Hematopoietic multipotent progenitor cell treated with erythropoietin and hydrocortisone succinate and interleukin-3 and kit ligand, for 6 days (in vitro differentiated cells): Measurements from ENCODE around the gene NCBP1.
"Not testable (repeated sequence)": the region's sequence is repeated elsewhere in the genome, so short reads cannot be mapped to it uniquely, and the experiment has no call there.

Experiments used
- DNase-seq: peaks from one replicate; pipeline ENCODE4 v3.0.0-alpha.2; 2015

Gene NCBP1

DNA sequence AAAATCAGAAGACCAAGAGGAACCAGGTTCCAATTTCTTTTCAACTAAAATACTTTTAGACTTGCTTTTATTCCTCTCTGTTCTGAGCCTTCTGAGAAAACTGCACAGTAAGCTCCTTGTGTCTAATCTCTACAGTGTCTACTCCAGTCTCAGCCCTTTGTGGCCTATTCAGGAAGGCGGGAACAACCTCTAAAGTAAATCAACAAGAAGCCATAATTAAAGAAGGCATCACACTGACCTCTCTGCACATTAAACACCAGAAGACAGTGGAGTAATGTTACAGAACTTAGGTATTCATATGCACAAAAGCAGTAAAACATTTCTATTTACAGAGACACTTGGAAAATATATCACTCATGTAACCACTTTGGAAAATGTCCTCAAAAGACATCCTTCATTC lies 48.6 kb downstream of the NCBP1 start:
- DNase-seq: no peak

DNA sequence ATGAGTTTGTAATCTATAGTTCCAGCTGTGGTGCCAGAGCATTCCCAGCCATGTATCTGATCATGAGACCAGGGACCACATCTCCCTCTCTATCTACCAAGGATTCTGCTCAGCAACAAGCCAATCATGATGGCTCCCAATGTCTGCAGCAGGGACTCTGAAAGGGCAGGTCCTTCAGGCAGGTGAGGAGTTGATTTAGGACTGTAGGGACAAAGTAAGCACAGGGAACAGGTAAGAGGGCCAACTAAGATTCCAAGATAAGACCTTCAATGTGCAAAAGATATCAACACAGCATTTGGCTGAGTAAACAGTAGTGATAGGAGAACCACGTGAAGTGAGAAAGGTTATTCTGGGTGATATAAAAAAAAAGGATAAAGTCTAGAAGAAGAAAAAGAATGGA lies 55.0 kb downstream of the NCBP1 start:
- DNase-seq: no peak

DNA sequence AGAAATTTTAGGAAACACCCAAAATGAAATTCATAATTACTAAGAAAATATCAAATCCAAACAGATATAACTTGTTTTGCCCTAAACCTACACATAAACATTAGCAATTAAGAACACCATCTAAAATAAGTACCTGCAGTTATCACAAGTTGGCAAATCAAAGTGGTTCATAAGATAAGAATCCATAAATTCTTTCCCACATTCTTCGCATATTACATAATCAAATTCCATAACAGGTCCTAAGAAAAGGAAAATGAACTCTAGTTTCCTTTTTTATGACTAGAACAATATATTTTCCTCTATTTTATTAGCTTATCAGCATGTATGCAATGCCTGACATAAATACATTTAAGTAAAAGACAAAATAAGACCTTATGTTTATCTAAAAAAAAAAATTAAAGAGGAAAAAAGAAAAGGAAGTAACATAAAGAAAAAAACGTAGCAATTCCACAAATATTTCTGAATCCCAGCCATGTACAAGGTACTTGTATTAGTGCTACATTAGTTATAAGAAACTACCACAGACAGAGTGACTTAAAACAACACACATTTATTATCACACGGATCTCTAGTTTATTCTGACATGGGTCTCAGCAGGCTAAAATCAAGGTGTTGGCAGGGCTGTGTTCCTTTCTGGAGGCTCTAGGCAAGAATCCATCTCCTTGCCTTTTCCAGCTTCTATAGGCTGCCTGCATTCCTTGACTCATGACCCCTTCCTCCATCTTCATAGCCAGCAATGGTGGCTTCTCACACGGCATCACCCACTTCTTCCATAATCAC lies 56.0 kb downstream of the NCBP1 start:
- no peak for DNase-seq

DNA sequence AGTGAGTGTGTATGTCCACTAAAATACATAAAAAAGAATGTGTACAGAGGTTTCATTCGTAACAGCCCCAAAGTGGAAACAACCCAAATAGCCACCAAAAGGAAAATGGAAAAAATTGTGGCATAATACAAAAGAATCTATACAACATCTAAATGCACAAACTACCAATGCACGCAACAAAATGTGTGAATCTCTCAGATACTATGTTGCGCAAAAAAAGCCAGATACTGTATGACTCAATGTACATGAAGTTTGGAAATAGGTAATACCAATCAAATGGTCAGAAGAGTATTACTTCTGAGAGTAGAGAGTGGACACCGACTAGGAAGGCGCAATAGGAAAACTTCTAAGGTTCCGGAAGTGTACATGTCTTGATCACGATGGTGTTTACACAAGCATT lies 61.1 kb downstream of the NCBP1 start:
- no peak for DNase-seq

DNA sequence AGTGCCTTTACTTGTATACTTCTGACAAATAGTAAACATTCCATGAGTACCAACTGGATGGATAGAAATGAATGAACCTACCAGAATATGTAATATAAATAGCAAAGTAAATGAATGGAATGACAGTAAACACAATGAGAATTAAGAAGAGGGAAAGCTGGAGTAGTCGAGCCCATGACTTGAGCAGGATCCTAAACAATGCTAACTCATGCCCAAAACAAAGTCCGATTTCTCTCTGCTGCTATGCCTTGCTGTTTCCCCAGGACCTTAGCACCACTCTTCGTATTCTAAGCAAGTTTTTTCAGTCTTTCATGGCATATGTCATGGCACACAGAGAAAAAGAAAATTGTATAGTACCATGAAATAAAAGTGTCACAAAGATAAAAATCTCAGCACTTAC lies 61.8 kb downstream of the NCBP1 start:
- no peak for DNase-seq

DNA sequence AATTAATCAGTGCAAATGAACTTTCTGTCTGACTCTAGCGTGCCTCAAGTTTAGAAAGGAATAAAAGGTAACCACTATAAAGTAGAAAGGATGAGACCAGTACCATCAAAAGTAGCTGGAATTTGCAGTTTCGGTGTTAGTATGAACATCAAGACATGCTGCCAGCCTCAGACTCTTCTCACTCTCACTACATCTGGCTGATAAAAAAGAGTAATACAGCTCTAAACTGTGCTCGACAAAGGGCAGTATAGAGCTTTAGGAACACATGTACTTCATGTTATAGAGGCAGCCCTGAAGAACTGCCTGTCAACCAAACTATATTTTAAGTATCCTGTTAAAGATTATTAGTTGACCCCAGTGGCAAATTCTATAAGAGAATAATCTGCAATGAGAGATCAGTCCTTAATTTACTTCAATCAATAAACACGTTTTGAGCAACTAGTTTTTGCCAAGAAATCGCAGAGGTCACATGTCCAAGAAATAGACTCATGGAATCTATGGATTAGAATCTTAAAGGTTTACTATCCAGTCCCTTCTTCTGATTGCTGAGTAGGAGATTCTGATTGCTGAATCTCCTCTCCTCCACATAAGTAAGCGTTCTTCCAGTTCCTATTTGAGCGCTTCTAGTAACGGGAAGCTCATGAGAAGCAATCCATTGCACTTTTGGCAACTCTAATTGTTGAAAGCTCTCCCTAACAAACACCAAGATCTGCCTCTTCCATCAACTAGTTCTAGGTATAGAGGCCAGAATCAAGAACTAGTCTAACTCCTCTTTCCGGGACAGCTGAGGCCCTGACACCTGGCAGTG lies 62.6 kb downstream of the NCBP1 start:
- DNase-seq: peak; percentile 20

DNA sequence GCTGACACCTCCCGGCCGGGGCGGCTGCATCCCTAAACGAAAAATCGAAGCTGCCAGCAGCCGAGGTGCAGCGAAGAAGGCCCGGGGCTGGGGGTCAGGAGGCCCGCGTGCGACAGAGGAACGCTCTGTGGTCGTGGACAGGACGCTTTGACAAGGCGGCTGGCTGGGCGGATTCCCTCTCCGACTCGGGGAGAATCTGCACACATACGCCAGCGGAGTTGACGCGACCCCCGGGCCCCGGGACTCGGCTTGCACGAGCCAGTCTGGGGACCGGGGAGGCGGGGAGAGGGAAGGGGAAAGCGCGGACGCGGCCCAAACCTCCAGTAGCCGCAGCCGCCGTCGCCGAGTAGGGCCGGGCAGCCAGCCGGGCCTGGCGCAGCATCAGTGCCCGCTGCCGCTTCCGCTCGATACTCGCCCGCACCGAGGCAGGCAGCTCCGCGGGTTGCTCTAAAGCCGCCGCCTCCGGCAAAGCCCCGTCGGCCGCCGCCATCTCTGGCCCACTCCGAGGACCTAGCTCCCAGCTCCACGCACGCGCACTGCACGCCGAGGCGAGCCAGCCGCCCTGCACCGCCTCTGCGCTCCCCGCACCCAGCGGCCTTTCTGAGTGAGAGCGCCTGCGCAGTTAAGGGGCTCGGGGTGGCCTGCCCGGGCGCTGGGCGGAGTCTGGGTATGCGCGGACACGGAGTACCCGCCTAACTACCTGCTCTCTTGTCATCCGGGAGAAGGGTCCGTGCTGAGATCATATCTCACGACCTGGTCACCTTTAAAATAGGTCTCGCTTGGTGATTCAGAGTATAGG lies 63.4 kb downstream of the NCBP1 start, which contains the start of gene XPA:
XPA (minus strand) TSS at position 538 of the 799 bp plus-strand sequence; CDS start at position 490, 48 bp downstream.
- peak; percentile 96 for DNase-seq

DNA sequence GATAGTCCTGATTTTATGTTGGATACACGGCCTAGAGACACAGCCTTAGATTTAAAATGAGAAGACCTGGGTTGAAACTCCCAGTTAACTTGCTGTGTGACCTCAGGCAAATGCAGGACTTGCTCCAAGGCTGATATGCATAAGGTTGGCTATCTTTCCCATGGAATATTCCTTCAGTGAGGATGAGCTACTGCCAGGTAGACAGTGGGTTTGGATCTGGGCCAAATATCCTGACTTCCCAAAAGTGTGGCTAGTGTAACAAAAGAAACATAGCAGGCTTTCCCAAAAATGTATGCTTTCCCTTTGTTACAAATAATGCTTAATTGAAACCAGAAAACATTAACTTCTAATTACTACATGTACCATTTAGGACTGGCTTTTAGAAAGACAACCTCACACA lies 64.2 kb downstream of the NCBP1 start:
- DNase-seq: no peak

DNA sequence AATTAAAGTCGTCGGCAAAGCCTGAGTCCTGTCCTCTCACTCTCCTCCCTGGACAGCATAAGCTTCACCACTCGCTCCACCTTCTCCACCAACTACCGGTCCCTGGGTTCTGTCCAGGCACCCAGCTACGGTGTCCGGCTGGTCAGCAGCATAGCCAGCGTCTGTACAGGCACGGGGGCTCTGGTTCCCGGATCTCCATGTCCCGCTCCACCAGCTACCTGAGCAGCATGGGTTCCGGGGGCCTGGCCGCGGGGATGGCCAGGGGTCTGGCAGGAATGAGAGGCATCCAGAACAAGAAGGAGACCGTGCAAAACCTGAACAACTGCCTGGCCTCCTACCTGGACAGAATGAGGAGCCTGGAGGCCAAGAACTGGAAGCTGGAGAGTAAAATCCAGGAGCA lies 65.2 kb downstream of the NCBP1 start:
- DNase-seq: no peak

DNA sequence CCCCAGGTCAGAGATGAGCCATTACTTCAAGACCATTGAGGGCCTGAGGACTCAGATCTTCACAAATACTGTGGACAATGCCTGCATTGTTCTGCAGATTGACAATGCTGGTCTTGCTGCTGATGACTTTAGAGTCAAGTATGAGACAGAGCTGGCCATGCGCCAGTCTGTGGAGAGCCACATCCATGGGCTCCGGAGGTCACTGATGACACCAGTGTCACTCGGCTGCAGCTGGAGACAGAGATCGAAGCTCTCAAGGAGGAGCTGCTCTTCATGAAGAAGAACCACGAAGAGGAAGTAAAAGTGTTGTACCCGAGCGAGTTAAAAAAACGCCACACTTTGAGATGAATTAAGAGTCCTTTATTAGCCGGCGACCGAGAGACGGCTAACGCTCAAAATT lies 65.7 kb downstream of the NCBP1 start:
- peak; percentile 26 for DNase-seq

DNA sequence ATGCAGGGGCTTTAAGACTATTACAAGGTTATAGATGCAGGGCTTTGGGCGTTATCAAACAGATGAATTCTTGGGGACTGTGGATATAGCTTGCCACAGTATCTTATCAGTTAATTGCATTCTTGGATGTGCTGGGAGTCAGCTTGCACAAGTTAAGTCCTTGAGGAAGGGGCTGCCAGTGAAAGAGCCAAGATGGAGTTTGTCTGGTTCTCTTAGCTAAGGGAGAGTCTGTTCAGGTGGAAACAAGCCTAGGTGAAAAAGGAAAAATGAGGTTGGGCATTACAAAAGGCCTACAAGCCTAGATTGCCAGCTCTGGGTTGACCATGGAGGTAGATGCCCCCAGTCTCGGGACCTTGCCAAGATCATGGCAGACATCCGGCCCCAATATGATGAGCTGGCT lies 66.2 kb downstream of the NCBP1 start:
- DNase-seq: not testable (repeated sequence)

DNA sequence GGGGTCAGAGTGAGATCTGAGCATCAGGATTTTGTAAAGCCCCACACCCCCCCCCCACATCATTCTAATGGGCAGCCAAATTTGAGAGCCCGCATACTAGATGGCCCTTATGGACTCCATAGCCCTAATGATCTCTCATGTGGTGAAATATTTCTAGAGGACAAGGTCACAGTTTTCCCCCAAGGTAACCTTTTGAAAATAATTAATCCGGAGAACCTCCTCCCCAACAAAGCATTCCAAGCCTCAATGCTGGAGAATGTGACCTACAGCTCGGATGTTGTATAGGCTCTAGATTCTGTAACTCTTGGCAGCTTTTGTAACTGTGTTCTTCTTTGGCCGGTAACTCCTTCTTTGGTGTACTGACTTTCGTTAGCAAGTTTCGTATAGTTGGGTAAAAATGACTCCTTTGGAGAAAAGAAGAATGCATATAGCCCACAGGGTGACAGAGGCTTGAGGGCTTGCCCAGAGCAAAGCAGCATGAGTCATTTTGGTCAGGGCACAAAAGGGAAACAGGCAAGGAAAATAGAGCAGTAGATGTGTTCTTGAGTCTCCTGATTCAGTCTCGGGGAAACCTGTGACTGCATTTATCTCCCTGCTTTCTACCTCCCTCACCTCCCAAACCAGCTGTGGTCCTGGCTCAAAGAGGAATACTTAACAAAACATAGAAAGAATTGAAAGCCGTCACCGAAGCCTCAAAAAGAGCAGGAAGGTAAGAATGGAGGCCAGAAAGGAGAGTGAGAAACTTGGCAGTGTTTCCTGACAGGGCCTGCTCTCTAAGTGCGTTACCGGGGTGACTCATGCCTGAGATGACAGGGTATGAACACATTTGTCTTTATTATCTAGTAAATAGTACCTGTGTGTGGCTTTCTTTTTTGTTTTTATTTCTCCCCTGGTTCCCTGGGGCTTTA lies 70.1 kb downstream of the NCBP1 start:
- DNase-seq: no peak

DNA sequence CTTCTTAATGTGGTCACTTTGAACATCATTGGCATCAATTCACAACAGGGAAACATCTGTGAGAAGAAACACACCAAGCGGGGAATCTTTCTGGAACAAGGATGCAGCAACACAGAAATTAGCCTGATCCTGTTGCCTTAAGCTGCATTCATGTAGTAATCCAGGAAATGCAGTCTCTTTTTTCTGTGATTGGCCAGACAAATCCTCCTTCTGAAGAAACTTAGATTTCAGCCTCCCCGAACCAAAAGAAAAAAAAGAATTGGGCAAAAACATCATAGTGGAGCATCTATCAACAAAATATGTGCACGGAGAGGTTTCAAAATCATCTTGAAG lies 70.7 kb downstream of the NCBP1 start:
- DNase-seq: no peak

DNA sequence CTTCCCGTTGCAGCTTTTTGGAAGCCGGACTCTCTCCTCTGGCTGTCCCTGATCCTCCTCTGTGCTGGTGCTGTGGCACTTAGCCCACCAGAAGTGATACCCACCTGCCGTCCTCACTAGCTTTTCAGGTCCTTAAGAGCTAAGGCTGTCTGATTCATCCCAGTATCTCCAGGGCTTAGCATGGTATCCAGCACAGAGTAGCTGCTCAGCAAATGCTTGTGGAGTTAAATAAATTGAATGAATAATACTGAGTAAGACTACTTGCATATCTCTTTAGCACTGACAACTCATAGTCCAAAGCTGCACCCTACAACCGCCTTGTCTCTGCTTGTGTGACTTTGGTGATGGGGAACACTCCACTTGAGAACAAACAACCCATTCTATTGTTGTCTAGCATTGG lies 71.2 kb downstream of the NCBP1 start:
- no peak for DNase-seq

DNA sequence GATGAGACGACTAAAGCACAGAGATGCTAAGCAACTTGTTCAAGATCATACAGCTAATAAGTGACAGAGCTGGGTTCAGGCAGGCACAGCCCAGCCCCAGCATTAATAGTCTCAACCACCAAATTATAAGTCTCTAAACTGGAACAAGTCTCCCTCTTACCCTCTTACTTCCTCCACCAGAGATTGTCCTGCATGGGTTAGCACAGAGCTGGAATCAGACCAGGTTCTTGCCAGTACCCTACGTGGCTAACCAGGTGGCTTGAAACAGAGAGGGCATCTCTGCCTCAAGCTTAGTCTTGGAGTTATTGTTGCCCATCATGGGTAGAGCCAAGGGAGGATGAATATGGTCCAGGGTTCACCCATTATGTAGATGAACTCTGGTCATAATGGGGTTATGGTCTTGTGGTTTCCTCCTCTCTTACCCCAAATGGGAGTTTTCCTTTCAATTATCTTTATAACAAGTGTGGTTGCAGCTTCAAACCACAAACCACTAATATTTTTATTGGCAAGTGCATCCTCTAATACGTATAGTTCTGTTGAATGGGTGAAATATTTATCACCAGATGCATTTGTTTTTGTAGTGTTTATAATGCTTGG lies 71.8 kb downstream of the NCBP1 start:
- peak; percentile 60 for DNase-seq

DNA sequence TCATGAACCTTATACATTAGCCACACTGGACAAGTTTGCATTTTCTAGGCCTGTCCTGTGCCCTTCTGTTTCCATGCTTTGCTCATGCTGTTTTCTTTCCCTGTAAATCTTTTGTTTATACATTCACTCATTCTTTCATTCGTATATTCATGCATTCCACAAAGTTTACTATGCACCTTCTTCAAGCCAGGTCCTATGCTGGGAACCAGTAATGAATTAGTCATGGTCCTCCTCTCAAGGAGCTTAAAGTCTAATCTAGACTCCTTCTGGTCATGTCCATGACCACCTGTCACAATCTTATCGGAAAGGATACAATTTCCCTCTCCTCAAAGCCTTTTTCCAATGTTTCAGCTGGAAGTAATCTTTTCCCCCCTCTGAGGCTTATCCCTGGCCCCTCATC lies 72.6 kb downstream of the NCBP1 start:
- no peak for DNase-seq

DNA sequence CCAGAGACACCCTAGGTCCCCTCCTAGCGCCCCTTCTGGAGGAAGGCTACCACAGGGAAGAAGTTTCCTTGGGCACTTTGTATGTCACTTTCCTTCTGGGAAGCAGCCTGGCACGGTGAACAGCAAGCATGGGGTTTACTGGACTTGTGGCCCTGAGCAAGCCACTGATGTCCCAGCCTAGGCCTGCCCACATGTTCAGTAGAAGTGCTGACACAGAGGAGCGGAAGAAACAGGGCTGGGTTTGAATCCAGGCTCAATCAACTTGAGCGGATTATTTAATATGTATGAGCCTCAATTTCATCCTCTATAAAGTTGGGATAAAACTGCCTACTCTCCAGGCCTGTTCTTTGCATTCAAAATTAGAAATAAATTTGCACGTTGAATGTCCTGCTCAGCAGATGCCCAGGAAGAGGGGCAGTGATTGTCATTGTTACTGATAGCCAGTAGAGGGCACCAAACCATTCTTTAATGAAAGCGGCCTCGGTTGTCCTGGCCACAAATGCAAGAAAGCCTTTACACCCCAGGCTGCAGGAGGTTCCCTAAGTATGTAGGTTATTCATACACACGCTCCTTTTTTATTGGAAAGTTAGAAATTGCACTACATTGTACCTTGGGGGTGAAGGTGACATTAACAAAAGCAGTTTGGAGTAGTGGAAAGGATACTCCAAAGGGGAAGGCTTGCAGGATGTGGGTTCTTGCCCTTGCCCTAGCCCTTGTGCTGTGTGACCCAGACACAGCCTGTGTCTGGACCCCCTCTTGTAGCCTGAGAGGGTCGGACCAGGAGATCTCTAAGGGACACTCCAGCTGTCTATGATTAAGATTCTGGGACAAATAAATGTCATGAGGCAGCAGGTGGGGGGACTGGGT lies 77.0 kb downstream of the NCBP1 start:
- DNase-seq: peak; percentile 91

DNA sequence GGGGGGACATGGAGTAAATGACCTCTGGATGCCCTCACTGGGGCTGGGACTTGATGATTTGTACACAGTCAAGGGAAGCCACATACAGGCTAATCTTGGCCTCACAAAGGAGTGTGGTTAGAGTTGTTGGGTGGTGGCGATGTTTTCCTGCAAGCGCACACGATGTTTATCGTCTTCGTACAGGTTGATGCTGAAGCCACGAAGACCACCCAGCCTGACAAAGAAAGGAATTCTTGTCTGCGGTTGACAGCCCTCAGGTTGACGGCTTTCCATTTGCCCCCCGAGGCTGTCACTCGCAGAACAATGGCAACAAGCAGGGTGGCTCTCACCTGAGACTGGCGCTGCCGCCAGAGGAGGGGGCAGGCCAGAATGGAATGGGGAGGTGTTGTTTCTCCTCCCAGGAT lies 77.6 kb downstream of the NCBP1 start:
- peak; percentile 72 for DNase-seq

DNA sequence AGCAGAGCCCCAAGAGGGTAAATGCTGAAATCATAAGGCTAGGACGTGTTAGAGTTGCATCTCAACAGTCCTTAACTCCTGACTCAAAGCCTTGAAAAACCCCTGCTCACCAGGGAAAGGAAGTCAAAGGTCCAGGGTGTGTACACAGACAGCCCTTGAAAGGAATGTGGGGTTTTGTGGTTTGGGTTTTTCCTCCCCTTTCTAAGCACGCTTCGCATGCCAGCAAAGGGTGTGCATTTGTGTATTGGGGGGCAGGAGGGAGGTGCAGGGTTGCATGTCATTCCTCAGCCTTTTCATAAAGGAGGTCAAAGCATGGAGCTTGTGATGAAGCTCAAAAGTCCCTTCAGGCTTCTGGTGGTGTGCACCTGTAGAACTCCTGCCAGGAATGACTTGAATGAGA lies 80.8 kb downstream of the NCBP1 start:
- DNase-seq: peak; percentile 19

DNA sequence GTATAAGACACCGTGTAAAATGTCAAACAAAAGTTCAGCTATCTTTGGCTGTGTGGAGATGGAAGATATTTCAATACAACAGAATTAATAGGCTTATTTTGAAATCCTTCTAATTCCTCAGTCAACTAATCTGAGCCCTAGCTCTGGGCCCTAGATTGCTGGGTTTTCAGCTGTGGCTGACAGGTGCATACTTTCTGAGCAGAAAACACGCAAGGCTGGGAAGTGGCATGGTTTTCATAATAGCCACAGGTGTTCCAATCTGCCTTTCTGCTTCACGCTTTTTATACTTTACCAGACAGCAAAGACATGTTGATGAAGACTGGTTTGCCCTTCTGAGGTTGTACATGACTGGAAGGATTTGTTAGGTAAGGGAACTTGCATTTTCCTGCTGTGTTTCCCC lies 84.2 kb downstream of the NCBP1 start:
- DNase-seq: no peak

DNA sequence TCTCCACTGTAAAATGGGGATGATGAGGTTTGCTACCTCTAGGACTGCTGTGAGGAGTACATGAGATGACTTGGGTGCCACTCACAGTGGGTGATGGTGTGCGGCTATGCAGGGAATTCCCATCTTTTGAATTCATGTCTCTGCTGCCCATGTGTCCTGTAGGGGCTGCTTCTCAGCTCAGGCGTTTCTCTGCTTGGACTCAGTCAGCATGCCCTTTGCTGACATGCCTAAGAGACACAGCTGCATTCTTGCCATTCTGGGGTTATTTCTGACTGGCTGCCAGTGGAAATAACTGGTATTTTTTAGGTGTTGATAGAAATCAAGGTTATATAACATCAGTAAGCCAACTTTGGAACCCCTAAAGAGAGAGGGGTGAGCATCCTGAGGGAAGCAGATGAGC lies 87.8 kb downstream of the NCBP1 start:
- DNase-seq: no peak
